Measurements from ENCODE around the gene VAPB.

DNA sequence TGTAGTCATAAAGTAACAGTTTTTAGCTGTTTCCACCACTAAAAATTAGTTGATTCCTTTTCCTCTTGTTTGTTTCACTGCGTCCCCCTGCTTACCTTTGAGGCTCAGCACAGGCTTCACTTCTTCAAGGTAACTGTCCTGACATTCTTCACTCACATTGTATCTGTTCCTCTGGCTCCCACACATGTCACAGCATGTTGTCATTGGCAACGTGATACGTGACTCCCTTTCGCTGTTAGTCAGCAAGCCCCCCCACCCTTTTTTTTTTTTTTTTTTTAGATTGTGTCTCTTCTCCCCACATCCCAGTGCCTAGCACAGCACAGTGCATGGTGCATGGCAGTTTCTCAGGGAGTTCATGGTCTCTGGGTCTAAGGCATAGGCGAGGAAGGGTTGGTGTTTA is 13.3 kb downstream of the VAPB start:
- TF ChIP-seq CTCF (IDR thresholded peaks at IDR 0.05 in 2 of 3, conservative IDR thresholded peaks at IDR 0.05 in 1 of 3; ENCODE audit: borderline replicate concordance in 1 of 3, insufficient read depth in 1 of 3, low read depth in 2 of 3, low read length in 2 of 3) (no peak), POLR2A (IDR thresholded peaks at IDR 0.05; ENCODE audit: borderline replicate concordance, extremely low read depth, insufficient read depth, insufficient read length) (no peak), YY1 (IDR thresholded peaks at IDR 0.05; ENCODE audit: extremely low read depth, insufficient replicate concordance, low read depth, low read length) (no peak), ELF1 (IDR thresholded peaks at IDR 0.05; ENCODE audit: borderline replicate concordance, low read depth) (no peak), MAX (IDR thresholded peaks at IDR 0.05) (no peak), CEBPB (IDR thresholded peaks at IDR 0.05; ENCODE audit: low read depth) (no peak)
- TF ChIP-seq, protein P1, sequence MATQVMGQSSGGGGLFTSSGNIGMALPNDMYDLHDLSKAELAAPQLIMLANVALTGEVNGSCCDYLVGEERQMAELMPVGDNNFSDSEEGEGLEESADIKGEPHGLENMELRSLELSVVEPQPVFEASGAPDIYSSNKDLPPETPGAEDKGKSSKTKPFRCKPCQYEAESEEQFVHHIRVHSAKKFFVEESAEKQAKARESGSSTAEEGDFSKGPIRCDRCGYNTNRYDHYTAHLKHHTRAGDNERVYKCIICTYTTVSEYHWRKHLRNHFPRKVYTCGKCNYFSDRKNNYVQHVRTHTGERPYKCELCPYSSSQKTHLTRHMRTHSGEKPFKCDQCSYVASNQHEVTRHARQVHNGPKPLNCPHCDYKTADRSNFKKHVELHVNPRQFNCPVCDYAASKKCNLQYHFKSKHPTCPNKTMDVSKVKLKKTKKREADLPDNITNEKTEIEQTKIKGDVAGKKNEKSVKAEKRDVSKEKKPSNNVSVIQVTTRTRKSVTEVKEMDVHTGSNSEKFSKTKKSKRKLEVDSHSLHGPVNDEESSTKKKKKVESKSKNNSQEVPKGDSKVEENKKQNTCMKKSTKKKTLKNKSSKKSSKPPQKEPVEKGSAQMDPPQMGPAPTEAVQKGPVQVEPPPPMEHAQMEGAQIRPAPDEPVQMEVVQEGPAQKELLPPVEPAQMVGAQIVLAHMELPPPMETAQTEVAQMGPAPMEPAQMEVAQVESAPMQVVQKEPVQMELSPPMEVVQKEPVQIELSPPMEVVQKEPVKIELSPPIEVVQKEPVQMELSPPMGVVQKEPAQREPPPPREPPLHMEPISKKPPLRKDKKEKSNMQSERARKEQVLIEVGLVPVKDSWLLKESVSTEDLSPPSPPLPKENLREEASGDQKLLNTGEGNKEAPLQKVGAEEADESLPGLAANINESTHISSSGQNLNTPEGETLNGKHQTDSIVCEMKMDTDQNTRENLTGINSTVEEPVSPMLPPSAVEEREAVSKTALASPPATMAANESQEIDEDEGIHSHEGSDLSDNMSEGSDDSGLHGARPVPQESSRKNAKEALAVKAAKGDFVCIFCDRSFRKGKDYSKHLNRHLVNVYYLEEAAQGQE (IDR thresholded peaks at IDR 0.05; ENCODE audit: low read depth) = no peak
